GM21576 (cell line): ENCODE data around the gene FMN1.

Experiments
- ATAC-seq: cut with Tn5 transposase; IDR thresholded peaks from one replicate; pipeline ENCODE4 v1.9.1; 2021; ENCODE audit warnings: mild to moderate bottlenecking, moderate library complexity; ENCODE audit not compliant: unreplicated experiment

Gene FMN1

DNA sequence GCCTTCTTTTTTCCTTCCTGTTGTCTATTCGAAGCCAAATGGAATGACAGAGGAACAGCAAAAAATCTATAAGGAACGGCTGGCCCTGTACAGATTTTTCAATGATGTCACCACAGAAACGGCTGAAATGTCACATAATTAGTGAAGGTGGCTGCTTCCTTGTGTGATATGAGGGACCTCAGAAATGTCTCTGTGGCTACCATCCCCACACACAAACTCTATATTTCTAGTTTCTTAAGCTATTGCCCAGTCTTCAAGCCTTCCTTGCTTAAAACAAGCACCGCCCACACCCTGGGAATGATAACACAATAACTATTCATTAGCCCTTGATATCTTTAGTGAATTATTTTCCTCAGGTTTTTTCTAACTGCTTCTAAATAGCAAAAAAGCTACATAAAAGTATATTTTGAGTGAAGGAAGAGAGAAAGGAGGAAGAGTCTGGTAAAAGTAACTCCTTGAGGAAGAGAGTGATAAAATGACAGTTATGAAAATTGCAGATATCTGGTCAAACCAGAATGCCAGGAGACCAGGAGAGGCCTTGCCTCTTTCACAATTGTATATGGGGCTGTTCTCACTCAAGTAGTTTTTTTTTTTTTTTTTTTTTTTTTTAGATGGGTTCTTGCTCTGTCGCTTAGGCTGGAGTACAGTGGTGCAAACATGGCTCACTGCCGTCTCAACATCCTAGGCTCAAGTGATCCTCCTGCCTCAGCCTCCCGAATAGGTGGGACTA is 38.7 kb downstream of the FMN1 start:
- ATAC-seq: no peak

DNA sequence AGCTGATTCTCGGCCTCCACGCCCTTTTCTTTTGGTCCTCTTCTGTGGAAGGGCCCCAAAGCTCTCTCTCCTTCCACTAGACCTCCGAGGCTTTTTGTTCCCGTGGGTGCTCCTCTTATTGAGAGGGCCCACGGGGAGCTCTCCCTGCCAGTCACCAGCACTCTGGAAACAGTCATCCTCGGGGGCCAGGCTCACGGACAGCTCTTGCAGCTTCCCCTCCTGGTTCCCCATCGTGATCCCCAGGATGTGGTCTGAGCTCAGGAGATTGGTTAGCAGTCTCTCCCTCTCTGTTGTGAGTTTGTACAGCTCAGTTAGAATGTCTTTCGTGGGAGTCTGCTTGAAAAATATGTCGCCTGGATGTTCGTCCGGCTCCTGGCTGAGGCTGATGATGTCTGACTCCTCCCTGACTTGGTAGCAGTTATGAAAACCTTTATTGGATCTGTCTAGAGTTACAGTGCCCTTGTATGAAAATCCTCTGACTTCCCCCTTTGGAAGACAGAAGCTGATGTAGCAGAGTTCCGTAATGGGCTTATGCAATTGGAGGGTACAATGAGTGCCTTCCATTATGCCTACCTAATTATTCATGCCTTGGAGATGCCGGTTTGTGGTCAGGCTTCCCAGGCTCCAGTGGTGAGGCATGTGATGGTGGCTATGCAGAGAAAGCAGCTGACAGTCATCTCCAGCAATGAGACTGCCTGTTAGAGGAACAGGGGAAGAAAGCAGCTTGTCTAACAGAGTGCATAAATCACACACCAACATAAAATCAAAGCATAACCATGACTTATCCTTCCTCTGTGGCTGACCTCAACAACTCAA is 40.0 kb downstream of the FMN1 start:
- ATAC-seq: no peak

DNA sequence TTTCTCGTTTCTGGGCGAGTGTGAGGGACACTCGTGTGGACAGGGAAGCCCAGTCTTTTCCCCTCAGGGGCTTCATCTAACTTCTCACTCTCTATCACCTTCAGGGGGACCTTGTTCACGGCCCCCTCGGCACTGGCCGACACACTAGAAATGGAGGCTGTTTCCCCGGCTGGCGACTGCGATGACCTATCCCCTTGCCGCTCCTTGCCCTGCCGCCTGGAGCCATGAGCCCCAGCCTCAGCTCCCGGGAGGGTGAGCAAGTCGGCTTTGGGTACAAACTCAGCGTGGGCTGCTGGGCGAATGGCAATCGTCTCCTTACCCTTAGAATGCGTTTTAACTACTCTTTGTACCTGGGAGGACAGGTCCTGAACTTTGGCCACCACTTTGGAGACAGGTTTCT is 41.0 kb downstream of the FMN1 start:
- no peak for ATAC-seq

DNA sequence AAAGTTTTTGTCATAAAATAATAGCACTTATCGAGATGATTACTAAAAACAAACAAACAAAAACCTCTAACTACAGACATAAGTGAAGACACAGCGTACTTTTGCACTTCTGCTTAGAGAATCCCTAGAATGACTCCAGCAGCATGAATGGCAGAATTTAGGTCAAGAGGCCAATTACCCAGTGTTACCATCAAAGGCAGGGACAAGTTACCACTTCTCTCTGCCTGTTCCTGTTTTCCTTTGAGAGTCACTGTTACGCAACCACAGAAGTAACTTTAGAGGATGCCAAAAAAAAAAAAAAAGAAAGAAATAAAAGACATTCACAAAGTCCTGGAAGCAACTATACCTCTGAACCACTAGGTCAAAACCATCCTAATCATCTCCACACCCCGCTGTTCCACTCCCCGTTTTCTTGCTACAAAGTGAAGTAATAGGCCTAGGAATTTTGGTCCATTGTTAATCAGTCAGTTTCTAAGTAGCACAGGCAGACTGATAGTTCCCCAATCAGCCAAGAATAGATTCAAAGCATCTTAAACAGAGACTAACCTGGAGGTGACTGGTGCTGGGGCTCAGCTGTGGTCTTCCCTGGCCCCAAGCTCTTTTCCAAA is 41.9 kb downstream of the FMN1 start:
- ATAC-seq: no peak

DNA sequence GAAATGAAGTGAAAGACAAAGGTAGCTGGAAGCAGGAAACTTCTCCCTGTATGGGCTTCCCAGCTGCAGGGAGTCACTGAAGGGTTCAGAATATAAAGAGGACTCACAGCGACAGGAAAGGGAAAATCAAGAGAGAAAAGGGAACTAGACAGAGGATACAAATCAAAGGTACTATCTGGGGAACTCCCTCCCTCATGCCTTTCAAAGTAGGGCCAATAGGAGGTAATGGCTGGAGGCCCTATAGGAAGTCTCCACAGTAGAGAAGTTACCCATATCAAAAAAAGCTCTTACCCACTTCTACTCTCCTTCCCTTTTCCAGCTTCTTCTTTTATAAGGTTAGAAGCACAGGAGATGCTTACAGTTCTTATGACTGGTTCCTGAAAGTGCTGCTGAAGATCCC is 43.5 kb downstream of the FMN1 start:
- ATAC-seq: no peak

DNA sequence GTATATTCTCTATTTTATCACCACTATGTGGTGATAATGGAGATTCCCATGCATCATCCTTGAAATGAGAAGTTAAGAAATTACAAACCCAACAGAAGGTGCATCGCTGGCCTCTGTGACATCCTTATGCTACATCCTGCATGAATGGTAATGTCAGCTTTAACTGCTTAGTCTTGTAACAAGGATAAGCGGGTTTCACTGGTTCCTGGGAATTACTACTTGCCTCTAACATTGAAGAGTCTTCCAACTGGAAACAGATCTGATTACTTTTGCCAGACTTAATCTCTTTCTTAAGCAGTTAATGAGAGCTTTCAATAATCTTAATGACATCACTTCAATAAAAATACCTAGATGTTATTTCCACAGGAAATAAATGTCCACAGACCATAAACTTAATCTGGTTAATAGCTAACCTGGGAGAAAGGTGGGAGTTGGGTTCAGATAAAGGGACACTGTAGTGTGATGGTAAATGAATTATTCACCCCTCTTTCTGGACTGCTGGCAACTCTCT is 44.0 kb downstream of the FMN1 start:
- ATAC-seq: no peak

DNA sequence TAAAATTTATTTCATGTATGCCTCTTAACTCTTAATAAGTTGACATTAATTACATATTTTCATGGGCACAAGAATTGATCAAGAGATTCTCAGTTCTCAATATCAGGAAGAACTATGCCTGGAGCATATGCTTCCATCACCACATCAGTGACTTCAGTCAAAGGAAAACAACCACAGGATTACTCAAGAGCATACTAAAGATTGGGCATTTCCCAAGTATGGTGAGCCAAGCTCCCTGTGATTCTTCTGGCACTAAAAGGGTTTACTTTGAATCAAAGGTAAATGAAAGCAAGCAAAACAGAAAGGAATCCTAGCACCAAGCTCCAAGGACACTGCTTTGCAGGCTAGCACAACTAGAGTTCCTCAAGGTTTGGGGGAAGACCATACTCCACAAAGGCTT is 44.6 kb downstream of the FMN1 start:
- ATAC-seq: no peak

DNA sequence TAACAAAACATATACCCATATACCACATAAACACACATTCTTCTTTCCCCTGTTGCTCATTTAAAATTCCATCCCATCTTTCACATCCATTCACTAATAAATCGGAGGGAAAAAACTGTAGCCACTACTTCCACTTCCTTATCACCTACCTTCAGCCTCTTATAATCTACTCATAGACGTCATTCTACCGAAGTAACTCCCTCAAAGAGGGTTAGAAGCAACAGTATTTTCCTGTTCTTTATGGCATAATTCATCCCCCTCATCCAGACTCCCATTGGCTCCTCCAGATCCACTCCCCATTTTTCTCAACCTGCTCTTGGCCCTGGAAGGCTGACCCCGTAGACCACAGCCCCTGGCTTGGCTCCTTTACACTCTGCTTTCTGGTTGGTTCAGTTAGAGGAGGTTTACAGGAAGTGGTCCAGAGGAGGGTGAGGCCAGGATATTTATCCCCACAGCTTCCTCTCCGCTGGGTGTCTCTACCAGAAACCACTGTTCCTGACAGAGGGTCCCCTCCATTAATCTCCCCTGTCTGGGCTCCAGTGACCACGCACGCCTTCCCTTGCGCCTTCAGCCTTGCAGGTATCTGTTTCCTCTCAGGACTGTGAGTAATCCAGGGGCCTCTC is 46.3 kb downstream of the FMN1 start:
- no peak for ATAC-seq

DNA sequence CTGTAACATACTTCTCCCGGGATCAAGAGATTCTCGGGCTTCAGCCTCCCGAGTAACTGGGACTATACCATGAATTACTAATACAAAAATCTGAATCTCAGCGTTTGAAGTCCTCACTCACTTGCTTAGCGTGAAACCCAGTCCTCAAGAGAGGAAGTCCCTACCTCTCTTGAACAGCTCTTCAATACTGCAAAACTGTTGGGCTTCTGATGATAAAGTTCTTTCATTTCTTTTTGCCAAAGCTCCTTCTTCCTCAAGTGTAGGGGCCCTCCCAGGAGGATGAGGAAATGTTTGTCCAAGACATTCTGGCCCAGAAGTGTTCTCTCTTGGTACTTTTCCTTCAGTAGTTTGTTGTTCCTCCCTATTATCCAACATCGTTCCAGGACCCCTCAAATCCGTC is 48.5 kb downstream of the FMN1 start:
- ATAC-seq: no peak

DNA sequence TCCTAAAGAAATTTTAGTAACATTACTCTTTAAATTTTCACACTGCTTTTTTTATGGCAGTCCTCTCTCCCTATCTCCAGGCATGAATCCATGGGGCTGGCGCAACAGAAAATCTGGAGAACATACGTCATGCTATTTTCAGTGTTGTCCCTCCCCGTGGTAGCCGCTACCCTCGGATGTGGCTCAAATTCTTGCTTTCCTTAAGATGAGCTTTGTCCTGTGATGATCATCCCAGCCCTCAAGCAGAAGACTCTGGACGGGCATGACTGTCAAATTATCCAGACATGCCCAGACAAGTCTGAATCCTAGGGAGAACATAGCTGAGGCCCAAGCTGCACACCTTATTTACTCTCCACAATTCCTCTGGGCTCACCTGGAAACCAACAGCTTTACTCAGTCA is 49.1 kb downstream of the FMN1 start:
- no peak for ATAC-seq

DNA sequence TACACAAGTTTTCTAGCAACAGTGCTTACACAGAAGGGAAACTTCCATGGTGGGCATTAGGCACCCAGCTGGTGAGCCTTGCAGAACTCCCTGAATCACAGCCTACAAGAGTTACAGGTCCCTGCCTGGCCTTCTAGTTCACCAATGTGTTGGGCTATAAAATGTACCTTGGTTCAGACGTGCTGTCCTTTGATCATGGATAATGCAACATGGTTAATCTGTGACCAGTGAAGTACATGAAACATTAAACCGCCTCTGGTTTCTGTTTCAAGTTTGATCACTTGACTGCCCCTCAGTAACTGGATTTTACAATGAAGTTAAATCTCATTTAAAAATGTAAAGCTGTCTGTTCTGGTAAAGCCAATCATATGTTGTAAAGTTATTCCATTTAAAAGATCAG is 51.8 kb downstream of the FMN1 start:
- ATAC-seq: no peak

DNA sequence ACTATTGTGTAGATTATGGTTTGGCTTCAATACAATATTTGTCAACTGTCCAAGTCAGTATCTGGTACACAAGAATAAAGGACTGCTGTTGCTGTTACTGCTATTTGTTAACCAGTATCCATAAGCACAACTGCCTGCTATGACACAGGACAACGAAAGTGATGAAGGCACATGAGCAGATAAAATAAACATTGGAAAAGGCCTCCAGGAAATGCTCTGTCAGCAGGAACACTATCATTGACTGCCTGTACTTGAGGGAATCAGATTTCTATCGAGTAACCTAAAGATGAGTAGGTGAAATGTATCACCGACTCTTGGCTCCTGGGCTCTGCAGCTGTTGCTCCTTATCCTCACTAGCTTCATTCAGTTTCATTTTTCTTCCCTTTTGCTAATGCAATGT is 56.5 kb downstream of the FMN1 start:
- ATAC-seq: no peak

DNA sequence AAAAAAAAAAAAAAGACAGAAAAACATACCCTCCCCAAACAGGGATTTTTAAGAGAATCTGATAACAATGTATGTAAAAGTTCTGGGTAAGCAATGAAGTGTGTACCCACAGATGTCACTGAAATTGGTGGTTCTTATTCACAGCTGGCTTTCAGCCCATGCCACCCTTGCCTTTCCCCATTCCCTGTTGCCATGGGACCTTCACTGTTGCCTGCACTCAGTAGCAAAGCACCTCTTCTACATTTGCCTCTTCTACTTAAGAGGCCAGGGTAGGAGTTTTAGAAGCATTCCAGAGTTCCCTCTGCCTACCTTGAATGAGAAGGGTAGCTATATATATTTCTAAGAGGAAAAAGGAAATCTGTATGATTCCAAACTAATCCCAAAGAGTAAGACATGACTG is 57.4 kb downstream of the FMN1 start:
- ATAC-seq: no peak

DNA sequence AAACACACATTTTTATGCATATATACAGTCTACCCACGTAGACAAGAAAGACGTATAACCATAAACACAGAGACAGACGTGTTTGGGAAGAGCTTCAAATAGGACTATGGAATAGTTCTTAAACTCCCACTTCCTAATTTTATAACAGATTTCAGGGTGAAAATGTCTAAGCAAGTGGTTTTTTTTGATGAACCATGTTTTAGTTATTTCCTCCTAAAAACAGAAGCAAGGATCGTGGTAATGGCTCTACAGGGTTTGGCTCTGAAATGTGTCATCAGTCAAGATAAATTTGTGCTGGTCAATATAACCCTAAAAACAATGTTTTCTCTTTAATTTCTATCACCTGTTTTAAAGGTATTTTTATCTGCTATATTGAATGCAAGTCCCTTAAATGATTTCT is 58.2 kb downstream of the FMN1 start:
- no peak for ATAC-seq

DNA sequence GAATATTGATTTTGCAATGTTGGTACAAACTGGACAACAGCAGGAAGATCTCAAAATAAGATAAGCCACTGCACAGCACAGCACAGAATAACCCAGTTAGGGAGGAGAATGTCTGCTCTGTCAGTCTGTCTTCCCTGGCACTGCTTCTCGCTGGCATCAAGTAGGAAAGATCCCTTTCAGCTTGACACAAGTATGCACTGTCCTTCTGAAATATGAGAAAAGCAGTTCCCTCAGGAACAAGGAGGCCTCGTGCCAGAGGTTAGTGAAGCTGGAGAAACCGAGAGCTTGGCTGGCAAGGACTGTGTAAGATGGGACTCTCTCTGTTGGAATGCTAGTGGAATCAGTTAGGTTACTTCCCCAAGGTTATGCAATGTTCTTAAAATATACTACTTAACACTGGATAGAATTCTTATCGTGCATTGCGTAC is 59.1 kb downstream of the FMN1 start:
- no peak for ATAC-seq

DNA sequence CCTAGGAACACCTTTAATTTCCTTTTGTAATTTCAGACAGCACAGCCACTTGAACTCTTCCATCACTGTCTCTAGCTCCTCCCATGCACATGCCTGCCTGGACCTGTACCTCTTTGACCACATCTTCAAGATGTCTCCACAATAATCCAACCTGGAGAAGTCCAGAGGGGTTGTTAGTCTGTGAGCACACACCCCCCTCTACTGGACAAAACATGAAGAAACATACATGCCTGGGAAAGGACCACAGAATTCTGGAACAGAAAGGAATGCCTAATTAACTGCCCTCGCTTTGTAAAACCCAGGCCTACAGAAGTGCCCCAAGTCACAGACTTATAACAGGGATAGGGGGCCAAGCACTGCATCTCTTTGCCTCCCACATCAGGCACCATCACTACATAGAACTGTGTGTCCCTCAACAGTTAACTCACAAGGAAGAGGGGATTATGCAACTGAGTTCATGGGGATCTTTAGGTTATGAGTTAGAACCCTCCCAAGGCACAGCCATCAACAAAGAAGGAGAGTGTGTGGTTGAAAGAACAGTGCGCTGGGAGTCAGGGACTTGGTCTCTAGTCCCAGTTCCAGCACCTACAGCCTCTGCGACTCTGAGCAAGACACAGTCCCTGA is 61.7 kb downstream of the FMN1 start:
- ATAC-seq: no peak

DNA sequence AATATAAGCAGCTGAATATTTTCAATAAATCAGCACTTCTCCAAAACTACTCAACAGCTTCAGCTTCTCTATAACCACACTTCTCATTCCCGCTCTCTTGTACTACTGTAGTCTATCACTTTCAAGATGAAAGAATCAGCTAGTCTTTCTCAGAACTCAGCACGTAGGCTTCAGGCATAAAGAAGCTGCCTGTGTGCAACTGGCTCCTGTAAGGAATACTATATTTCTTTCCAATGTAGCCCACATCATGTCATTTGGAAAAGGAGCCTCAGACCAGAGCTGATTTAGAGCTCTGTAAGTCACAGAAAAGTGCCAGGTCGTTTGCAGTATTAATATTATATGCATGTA is 62.3 kb downstream of the FMN1 start:
- no peak for ATAC-seq

DNA sequence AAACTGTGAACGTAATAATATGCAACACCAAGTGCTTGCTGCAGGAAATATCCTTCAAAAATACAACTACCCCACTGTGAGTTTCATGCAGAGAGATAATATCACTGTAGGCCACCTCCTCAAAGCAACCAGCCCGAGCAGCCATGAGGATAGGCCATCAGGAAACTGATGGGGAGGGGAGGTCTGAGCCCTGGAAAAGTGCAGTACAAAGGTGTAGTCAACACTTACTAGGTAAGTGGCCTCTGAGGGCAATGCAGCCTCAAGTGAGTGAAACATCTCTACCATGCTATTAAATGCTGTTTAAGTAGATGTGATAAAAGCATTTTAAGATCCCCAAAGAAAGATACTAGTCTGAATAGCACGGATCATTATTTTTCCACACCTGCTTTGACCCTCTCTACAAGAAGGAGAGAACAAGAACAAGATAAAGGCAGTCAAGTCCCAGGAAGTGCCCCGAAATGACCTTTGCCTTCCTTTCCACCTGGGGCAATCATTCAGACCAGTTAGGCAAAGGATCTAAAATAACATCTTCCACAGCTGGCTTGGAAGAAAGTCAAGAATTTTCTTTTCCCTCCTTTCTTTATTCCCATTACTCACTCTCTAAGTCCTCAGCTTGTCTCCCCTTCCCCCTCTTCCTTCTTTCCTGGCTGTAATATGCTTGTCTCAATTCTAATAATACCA is 62.8 kb downstream of the FMN1 start:
- no peak for ATAC-seq

DNA sequence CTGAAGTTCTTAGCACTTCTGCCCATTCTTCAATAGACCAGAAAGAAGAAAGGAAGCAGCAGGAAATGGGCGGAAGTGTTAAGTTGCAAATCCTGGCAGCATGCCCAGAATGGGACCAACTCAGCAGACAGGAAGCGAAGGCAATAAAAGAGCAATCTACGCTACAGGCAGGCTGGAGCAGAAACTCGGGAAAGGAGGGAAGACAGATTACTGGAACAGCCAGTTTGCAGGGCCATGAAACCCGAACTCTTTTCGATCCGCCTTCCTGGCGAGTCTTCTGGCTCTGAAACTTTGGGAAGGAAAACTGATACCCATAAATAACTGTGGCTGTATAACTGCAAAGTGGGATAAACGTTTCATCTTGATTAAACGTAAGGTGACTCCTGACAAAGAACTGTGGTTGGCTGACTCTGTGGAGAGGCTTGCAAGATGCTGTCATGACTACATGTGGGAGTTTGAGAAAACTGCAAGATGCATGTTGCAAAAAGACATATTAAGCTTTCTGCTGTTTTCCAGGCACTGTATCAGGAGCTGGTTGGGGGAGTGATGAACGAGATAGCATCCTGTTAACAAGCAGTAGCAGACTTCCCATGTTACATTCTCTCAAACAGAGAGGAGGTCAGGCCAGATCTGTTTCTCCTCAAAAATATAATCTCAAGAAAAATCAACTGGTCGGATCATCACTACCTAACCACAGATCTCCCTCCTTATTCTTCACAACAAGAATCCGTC is 67.8 kb downstream of the FMN1 start:
- no peak for ATAC-seq
